Astrocyte of the cerebellum (primary cell): ENCODE results near the gene COG1.

Experiments used
- DNase-seq: peaks from one replicate; pipeline ENCODE4 v3.0.0-alpha.2; 2011; ENCODE audit warnings: low read depth
- H3K4me3 ChIP-seq: 2 replicates; pipeline ENCODE4 v1.5.1; 2011; ENCODE audit warnings: mild to moderate bottlenecking, low read depth, low read length, moderate library complexity
- CTCF ChIP-seq: IDR thresholded peaks from 2 replicates; pipeline ENCODE4 v1.5.1; 2012; ENCODE audit warnings: low read length, low read depth, moderate library complexity, mild to moderate bottlenecking; ENCODE audit errors: missing control alignments
- in situ Hi-C: cut with HindIII; loops from 2 replicates; pipeline ENCODE4 v1.10.0; 2017; ENCODE audit warnings: low sequenced_read_pairs

Gene COG1

GRCh38 chr17:73163043-73163442 lies 29.8 kb upstream of the COG1 start:
- TF ChIP-seq CTCF = no peak
- no peak overlapping the region for H3K4me3 ChIP-seq
- in situ Hi-C loops = no loop called here
- DNase-seq = no peak

GRCh38 chr17:73165616-73166404 lies 27.0 kb upstream of the COG1 start:
- no peak for DNase-seq
- TF ChIP-seq CTCF = no peak
- in situ Hi-C loops = no loop called here
- peak overlapping the region; percentile 50 for H3K4me3 ChIP-seq

GRCh38 chr17:73166731-73167581 lies 25.9 kb upstream of the COG1 start:
- peak overlapping the region; percentile 50 for H3K4me3 ChIP-seq
- no peak for TF ChIP-seq CTCF
- DNase-seq = no peak
- in situ Hi-C loops = no loop called here

- in situ Hi-C loops = no loop called here
- TF ChIP-seq CTCF = no peak
- no peak for DNase-seq
- H3K4me3 ChIP-seq = no peak overlapping the region
Observed at GRCh38 chr17:73168667-73169066, 24.2 kb upstream of the COG1 start.

- no peak for DNase-seq
- no peak for TF ChIP-seq CTCF
- in situ Hi-C loops = no loop called here
- H3K4me3 ChIP-seq = no peak overlapping the region
Observed at GRCh38 chr17:73170324-73170723, 22.5 kb upstream of the COG1 start.

GRCh38 chr17:73172252-73172651 lies 20.6 kb upstream of the COG1 start:
- no peak overlapping the region for H3K4me3 ChIP-seq
- no peak for TF ChIP-seq CTCF
- DNase-seq = no peak
- in situ Hi-C loops = no loop called here
